D341Med (cell line): ENCODE data around the gene TIMM8A.

Source experiments
- DNase-seq: peaks from one replicate; pipeline ENCODE4 v3.0.0; 2012; ENCODE audit warnings: low spot score

TIMM8A gene, protein sequence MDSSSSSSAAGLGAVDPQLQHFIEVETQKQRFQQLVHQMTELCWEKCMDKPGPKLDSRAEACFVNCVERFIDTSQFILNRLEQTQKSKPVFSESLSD

DNA sequence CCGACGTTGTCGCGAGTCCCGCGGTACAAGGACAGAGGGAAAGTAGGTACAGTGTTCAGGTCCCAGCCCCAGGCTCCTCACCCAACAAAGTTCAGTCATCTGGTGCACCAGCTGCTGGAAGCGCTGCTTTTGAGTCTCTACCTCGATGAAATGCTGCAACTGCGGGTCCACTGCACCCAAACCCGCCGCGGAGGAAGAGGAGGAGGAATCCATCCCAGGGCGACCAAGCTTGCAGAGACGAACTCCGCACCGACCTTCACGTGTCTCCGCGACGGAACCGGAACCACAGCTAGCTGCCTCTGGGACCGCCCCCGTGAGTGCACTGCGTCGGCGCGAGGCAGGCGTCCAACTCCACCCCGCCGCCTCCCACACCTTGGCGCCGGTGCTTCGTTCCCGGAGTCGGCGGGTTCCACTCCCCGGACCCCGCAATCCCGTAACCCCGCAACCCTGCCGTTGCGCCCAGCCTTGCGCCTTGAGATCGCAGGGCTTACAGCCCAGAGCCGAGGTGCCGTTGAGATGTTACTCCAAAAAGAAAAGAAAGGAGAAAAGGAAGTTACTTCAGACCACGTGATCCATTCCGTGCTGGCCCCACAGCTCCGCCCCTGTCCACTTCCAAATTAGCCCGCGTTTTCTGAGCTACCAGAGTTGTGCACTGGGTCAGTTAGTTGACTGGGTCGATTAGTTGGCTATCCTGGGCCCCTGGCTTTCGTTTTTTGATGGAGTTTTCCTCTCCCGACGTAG is at the start of gene TIMM8A:
TSS of gene TIMM8A (minus strand) at position 291 of the 741 bp plus-strand sequence. CDS start at position 213, 78 bp downstream.
- DNase-seq, result peak; percentile 88

DNA sequence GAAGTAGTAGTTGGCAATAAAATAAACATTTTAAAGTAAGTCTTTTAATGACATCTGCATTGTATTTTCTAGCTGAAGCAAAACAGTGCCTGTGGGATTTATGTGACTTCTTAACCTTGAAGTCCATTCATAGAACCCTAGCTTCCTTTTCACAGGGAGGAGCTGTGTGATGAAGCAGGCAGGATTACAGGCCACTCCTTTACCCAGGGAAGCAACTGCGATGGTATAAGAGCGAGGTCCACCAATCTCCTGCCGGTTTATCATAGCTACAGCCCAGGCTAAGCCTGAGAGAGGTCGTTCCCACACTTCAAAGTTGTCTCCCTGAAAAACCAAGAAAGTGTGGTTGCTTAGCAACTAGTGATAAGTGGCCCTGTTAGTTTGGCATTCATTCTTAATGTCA is 49.2 kb upstream of the TIMM8A start:
- DNase-seq, result no peak

DNA sequence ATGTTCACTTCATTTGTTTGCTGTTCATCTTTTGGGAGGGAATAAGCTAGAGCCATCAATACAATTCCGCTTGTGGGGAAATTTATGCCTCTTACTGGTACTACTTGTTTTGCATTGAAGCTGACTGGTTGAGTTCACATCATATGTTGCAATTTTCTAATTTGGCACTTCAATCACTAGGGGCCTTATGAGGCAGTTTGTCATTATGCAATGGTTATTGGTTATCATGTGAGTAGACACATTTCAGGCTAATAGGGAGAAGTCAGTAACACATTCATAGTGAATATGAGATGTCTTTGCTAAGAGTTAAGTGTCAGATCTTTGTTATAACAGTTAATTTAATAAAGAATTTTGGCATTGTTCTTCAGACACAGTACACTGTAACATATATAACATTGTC is 47.2 kb upstream of the TIMM8A start:
- no peak for DNase-seq

DNA sequence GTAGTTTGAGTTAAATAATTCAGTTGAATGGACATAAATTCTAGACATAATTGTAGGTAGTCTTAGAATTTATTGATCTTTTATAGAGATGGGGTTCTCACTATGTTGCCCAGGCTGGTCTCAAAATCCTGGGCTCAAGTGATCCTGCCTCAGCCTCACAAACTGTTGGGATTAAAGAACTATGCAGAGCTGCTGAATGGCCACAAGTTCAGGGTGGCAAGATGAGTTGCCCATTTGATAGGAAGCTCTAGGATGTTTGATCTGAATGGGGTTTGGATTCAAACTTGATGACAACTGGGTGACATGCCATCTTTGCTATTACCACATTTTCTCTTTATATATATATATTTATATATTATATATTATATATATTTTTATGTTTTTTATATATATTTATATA is 45.8 kb upstream of the TIMM8A start:
- DNase-seq, result no peak

DNA sequence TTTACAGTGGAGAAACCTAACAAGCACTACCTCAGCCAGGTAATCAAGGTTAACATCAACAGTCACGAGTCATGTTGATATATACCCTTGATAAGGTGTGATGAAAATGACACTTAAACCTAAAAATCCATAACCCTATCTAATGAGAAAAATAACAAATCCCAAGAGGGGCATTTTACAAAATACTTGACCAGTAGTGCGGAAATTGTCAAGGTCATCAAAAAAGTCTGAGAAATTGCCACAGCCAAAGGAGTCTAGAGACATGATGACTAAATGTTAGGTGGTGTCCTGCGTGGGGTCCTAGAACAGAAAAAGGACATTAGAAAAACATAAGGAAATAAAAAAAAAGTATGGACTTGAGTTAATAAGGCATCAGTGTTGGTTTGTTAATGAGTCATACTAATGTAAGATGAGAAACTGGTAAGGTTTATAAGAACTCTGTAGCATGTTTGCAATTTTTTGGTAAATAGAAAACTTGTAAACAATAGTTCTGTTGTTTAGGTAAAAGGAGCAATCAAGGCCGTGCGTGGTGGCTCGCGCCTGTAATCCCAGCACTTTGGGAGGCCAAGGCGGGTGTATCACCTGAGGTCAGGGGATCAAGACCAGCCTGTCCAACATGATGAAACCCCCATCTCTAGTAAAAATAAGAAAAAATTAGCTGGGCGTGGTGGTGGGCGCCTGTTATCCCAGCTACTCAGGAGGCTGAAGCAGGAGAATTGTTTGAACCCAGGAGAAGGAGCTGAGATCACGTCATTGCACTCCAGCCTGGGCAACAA is 45.2 kb upstream of the TIMM8A start:
- no peak for DNase-seq

- DNase-seq, result no peak
These were observed 43.3 kb upstream of the TIMM8A start for GRCh38 chrX:101391831-101392230.

- peak; percentile 86 for DNase-seq
These were observed 42.4 kb upstream of the TIMM8A start, which contains the start of gene RPL36A for GRCh38 chrX:101390664-101391525. Gene RPL36A, plus strand, starts transcription at chrX:101391011. Its CDS starts 33 bp downstream, at chrX:101391044.

DNA sequence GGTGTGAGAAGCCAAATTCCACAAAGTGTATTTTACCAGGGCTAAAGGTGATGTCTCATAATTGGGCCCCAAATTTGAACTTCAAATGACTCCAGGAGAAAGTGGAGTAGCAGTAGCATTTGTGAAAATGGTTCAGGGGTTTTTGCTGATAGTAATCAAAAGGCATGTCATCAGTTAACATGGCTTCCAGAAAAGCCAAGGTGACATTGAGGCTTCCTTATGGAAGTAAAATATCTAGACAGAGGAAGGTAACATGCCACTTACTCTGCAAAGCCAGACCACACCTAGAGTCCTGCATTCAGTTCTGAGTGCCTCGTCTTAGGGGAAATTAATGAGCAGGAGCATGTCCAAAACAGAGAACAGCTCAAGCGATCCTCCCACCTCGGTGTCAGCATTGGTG is 40.1 kb upstream of the TIMM8A start:
- DNase-seq, result no peak

DNA sequence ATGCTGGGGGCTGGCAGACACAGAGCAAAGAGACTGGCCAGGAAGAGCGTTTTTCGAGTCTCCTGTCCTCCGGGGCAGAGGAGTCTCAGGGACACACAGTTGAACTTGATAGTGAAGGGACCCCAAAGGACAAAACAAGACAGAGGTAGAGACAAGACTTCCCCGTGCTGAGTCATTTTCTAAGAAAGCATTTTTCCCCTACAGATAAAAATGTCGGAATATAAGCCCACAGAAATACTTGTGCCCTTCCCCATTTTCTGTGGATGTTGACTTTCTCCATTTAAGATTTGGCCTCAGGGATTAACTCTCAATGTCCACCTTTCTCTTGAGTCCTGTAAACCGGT is 38.0 kb upstream of the TIMM8A start:
- no peak for DNase-seq

- no peak for DNase-seq
These were observed 37.4 kb upstream of the TIMM8A start, which contains the start of gene BTK for GRCh38 chrX:101385795-101386541. Gene BTK, minus strand, starts transcription at chrX:101386191. Its CDS starts 10,907 bp downstream, at chrX:101375284.

DNA sequence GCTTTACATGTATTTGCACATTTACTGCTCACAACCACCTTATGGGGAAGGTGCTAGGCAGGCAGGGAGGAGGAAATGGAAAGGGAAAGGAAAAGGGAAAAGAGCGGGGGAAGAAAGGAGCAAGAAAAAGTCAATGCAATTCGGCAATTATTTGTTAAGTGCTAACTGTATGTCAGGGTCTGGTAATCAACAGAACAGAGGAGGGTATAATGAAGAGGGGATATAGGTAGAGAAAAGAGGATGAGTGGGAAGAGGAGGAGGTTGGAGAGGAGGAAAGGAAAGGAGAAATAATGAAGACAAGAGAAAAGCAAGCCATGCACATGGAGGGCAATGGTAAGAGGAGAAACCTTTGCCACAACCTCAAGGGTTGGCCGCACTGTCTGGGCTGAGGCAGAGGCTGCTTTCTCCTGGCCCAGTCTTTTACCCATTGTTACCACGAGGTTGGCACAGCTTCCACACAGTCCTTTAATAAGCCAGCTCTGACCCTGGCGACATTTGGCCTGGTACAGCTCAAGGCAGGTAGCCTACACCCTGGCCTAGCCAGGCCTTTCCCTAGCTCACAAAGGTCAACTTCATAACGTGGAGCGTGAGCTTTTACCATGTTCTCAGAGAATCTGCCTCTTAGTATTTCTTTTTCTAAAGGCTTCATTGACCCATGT is 36.6 kb upstream of the TIMM8A start:
- no peak for DNase-seq

DNA sequence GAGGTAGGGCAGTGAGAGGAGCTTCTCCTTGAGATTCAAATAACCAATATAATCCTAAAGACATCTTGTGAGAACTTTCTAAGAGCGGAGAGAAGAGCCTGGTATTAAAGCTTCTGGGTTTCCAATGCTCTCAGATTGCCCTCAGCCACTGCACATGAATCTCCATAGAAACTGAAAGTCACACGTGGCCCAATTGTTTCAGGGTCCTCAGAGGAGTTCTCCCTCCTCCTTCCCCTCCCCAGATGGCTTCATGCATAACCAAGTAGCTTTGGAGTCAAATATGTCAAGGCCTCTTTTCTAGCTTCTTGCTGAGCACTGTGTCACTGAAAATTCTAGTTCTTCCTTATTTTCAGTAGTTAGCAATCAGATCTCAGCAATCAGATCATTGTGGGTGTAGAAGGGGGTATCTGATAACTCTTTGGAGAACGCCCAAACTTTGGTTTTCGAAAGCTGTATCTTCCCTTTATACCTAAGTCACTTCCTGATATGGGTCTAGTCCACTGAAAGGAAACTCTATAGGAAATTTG is 35.2 kb upstream of the TIMM8A start:
- DNase-seq, result no peak

- no peak for DNase-seq
These were observed 29.0 kb upstream of the TIMM8A start for GRCh38 chrX:101377547-101377946.

DNA sequence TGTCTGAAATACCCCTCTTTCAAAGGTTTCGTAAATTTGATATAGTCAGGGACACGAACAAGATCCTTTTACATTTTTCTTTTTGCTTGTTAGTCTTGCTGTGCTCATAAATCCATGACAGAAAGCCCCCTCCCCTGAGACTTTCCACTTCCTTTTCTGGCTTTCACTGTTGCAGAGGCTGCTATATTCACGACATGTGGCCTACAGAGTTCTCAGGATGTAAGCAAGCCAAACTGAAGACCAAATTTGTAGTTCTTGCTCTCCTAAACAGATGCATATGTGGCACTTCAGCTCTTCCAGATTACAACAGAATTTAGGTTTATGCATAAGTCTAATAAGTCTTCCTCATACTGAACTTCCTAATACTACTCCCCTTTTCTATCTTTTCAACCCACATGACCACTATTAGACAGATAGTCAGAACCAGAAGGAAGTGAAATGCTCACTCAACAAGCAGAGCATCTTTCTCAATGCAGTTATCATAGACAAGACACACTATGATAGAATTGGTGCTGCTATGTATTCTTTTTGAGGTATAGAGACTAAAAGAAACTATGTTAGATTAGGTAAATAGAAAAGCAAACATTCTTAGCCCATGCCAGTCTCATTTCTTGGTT is 22.5 kb upstream of the TIMM8A start:
- no peak for DNase-seq

DNA sequence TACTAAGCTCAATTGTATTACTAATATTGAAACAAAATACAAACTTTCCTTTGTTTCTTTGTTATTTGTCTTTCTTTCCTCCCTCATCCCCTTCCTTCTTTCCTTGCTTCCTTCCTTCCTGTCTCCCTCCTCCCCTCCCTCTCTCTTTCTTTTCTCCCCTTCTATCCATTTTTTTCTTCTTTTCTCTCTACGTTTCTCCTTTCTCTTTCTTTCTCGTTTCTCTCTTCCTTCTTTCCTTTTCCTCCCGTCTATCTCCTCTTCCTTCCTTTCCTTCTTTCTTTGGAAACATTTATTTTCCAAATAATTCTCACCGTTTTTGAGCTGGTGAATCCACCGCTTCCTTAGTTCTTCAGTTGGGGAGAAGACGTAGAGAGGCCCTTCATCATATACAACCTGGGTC is 21.1 kb upstream of the TIMM8A start:
- DNase-seq, result no peak

DNA sequence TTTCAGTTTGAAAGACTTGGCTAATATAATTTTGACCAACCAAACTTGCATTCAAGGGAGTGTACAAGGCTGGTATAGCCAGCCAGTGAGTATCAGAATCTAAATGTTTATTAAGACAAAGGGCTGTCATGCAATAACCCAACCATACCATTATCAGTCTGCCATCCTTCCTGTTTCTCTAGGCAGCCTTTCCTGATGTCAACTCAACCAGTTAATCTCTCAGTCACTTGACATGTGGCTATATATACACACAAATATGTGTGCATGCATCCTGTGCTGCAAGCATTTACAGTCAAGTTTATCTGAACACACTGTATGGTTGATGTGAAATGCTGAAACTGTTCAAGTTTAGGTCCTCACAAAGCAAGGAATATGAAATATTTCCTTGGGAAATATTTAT is 20.3 kb upstream of the TIMM8A start:
- DNase-seq, result no peak

DNA sequence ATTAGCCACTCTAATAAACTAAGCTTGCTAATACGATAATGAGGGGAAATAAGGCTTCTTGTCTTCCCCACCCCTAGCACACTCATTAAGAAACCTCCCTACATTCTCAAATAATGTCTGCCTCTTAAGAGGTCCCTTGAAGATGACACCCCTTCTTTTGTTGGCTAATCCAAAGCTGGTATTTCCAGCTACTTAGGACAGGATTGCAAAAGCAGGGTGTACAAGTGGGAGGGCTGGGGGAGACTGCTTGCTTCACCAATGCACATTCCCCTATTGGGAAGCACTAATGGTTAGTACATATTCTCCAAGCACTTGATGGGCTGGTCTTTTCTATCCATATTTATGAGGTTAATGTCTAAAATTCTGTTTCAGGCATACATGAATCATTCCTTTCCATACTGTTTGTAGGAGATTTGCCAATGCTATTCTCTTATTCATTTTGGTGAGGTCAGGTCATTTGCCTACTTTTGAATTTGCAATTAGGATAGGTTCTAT is 16.8 kb upstream of the TIMM8A start:
- DNase-seq, result no peak

DNA sequence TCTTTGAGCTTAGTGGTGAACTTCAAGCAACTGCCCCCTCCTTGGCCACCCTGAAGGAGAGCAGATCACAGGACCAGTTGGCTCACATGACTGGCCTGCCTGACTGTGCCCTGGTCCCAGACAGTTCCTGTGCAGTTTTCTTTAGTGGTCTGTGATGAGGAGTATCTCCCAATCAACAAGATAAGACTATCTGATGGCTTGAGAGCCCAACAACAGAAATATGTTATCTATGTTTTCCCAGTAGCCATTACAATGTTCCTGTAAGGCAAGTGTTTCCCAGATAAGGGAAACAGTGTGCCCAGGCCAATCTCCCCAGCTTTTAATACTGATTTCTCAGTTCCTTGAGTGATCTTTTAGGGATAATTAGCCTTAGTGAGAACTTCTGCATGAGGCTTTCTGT is 14.2 kb upstream of the TIMM8A start:
- DNase-seq, result no peak

GRCh38 chrX:101362116-101362515 is 13.6 kb upstream of the TIMM8A start:
- DNase-seq, result no peak

GRCh38 chrX:101360390-101360789 is 11.8 kb upstream of the TIMM8A start:
- no peak for DNase-seq
